ENCODE measurements around the gene TRAF1.

DNA sequence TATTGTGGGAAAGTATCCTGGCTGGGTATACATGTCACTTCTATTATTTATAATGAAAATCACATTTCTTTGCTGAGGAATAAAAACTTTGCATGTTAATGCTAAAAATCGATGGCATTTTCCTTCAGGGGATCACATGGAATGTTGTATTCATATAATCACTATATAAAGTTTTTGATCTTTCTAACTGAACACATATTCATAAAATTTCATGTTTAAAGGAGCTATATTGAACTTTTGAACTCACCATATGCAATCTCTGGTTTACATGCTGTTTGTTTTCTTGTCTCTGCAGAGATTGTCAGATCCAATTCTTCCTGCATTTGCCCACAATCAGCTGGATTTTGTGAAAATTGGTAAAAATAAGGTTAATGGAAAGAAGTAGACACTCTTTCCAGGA lies 33.4 kb upstream of the TRAF1 start:
- TF ChIP-seq, protein P1, sequence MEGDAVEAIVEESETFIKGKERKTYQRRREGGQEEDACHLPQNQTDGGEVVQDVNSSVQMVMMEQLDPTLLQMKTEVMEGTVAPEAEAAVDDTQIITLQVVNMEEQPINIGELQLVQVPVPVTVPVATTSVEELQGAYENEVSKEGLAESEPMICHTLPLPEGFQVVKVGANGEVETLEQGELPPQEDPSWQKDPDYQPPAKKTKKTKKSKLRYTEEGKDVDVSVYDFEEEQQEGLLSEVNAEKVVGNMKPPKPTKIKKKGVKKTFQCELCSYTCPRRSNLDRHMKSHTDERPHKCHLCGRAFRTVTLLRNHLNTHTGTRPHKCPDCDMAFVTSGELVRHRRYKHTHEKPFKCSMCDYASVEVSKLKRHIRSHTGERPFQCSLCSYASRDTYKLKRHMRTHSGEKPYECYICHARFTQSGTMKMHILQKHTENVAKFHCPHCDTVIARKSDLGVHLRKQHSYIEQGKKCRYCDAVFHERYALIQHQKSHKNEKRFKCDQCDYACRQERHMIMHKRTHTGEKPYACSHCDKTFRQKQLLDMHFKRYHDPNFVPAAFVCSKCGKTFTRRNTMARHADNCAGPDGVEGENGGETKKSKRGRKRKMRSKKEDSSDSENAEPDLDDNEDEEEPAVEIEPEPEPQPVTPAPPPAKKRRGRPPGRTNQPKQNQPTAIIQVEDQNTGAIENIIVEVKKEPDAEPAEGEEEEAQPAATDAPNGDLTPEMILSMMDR (IDR thresholded peaks at IDR 0.05; ENCODE audit: low read depth, low read length) = no peak
- TF ChIP-seq POLR2A (IDR thresholded peaks at IDR 0.05; ENCODE audit: extremely low read depth, insufficient read length) = no peak
- no peak for TF ChIP-seq MYC (IDR thresholded peaks at IDR 0.05; ENCODE audit: low read depth, low read length)
- TF ChIP-seq, protein P2, sequence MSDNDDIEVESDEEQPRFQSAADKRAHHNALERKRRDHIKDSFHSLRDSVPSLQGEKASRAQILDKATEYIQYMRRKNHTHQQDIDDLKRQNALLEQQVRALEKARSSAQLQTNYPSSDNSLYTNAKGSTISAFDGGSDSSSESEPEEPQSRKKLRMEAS (IDR thresholded peaks at IDR 0.05; ENCODE audit: low read depth, low read length) = no peak

All from NB4 (cell line).